NCI-H510A (cell line): ENCODE data around the gene TLR10.
A peak's percentile ranks its signal among the peaks of the same experiment; 100 is the strongest.
"Not testable (repeated sequence)": the region's sequence is repeated elsewhere in the genome, so short reads cannot be mapped to it uniquely, and the experiment has no call there.

ENCODE experiments used
- DNase-seq: peaks from one replicate; lab custom pipeline; 2025; lab: John Stamatoyannopoulos, UW

TLR10 gene

GRCh38 chr4:38766940-38767339, 15.8 kb downstream of the TLR10 start:
- not testable (repeated sequence) for DNase-seq

DNA sequence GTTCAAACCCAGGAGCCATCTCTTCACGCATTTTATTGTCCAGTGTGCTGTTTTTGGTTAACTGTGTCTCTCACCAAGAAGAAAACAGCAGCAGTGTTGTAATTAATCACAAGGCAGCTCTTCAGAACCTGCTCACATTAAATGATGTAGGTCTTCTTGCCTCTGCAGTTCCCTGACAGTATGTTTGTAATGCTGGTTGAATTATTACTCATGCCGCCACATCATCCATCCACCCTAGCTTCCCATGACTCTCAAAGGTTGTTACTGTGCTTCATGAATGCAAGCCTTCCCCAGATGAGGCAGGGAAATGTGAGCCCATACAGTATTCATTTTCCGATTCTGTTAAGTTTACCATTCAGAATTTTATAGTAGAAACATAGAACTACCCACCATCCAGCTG, 17.4 kb downstream of the TLR10 start:
- DNase-seq: no peak

- no peak for DNase-seq
Measured at GRCh38 chr4:38764277-38764676, 18.5 kb downstream of the TLR10 start.

DNA sequence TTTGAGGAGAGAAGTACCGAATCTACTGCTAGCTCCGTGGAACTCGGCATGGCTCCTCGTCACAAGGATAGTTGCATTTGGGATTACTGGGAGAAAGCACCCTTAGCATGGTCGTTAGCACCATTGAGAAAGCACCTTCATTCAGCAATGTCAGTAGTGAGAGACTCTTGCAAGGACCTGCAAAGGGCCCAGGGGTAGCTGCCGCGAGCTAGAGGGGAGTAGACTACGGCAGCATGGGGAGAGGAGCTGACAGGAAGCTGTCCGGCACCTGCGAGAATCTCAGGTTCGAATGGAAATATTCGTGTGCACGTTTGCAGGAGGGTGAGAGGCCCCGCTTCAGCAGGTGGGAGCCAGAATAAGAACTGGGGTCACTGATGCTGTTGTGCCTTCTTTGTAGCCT, 20.2 kb downstream of the TLR10 start:
- DNase-seq: no peak

GRCh38 chr4:38759790-38760122, 23.0 kb downstream of the TLR10 start:
- DNase-seq: no peak

DNA sequence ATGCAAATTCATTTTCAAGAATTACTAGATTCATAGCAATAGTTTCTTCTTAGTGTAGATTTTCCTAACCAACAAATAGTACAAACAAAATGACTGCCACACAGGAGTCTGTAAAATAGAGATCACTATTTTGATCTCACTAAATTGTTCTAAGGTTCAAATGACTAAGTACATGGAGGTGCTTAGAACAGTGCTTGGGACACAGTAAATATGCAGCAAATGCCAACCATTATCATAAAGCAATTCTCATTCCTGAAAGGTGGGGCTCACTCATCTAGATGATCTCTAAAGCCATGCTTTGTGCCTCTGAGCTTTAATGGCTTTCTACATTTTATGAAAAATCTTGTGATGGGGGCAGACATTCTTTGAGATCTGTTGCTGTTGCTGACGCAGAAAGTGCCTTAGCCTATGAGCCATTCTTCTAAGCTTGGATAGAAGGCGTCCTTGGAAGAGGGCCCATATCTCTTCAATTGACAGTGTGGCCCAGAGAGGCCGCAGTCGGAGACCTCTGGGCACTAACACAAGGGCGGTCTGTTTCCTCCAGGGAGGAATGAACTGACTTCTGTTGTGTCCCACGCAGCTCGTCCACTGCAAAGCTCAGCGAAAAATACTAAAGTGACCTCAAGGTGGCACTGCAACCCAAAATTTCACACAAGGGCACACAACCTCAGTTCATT, 23.5 kb downstream of the TLR10 start:
- no peak for DNase-seq

GRCh38 chr4:38757945-38758600, 24.7 kb downstream of the TLR10 start:
- DNase-seq: no peak

DNA sequence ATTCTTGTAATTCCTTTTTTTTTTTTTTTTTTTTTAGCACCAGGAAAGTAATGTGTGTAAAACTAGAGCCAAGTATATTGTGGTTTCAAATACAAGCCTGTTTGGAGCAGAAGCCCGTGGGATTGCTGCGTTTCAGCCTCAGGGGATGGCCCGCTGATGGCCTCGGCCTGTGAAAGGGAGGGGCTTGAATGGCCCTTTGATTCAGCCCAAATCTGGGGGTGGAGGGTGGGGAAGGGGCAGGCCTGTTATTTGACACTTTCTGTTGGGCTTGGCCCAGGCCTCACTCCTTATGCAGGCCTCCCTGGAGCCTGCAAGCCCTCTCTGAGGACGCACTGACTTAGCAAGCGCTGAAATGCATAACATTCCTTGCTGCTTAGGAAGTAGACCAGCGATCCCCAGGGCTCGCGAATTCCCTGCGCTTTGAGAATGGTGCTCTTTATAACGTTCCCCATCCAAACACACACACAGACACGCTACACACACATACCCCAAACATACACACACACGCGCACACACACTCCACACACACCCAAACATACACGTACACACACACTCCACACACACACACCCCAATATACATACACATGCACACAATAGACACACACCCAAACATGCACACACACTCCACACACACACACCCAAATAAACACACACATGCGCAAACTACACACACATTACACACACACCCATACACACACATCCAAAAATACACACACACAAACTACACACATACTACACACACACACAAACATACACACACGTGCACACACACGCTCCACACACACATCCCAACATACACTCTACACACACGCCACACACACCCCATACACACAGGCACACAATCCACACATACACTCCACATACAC, 29.6 kb downstream of the TLR10 start:
- DNase-seq: no peak

- no peak for DNase-seq
Measured at GRCh38 chr4:38752372-38752940, 30.3 kb downstream of the TLR10 start.

DNA sequence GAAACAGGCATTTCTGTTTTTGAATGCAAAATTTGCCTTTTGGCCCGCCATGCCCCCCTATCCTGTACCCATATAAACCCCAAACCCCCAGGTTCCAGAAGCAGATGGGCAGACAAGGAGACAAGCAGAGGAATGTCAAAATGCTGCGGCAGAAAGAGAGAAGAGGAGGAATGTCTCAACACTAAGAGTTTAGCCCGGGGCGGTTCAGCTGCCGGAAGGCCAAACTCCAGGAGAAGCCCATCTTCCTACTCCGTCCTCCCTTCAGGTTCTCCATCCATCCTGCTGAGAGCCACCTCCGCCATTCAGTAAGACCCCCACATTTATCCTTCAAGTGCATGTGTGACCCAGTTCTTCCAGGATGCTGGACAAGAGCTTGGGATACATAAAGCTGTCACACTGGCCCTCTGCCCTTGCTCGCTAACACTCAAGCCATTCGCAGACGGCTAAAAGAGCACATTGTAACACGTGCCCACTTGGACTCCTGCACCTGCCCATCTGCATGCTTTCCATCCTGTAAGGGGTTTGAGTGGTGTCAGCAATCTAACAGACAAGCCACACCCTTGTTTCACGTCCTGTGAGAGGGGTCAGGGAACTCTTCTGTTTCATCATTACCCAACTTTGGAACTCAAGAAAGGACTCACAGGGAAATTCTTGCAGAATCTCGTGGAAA, 31.3 kb downstream of the TLR10 start:
- peak; percentile 26 for DNase-seq

DNA sequence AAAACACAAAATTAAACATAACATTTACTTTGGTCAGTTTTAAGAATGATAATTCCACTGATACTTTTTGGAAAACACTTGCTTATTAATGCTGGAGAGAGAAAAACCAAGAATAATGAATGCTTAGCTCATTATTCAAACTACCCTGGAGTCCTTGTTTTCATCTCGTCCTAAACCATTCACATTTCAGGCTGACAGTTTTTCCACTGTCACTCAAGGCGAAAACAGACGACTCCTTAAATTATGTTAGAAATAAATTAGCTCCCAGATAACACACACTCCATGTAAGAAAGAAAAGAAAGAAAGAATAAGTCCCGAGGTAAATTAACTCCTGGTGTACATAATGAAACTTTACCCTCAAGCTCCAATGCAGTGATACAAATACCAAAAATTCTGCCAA, 33.5 kb downstream of the TLR10 start:
- no peak for DNase-seq

GRCh38 chr4:38747629-38748028, 35.2 kb downstream of the TLR10 start:
- DNase-seq: no peak

GRCh38 chr4:38745881-38746280, 36.9 kb downstream of the TLR10 start:
- no peak for DNase-seq

DNA sequence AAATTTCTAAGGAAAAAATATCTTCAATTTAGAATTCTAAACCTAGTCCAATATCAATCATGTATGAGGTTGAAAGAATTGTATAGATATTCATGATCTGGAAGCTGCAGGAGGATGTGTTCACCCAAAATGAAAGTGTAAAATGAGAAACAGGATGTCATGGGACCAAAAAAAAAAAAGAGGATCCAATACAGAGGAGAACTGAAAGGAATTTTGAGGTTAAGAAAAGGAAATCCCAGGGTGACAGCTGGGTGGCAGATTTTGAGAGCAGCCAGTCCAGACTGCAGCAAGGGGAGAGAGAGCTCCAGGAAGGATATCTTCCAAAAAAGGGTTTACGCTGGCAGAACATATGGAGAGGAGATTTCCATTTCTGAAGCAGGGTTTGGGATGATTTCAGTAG, 38.9 kb downstream of the TLR10 start:
- DNase-seq: no peak

GRCh38 chr4:38740303-38740702, 42.5 kb downstream of the TLR10 start:
- DNase-seq: no peak

DNA sequence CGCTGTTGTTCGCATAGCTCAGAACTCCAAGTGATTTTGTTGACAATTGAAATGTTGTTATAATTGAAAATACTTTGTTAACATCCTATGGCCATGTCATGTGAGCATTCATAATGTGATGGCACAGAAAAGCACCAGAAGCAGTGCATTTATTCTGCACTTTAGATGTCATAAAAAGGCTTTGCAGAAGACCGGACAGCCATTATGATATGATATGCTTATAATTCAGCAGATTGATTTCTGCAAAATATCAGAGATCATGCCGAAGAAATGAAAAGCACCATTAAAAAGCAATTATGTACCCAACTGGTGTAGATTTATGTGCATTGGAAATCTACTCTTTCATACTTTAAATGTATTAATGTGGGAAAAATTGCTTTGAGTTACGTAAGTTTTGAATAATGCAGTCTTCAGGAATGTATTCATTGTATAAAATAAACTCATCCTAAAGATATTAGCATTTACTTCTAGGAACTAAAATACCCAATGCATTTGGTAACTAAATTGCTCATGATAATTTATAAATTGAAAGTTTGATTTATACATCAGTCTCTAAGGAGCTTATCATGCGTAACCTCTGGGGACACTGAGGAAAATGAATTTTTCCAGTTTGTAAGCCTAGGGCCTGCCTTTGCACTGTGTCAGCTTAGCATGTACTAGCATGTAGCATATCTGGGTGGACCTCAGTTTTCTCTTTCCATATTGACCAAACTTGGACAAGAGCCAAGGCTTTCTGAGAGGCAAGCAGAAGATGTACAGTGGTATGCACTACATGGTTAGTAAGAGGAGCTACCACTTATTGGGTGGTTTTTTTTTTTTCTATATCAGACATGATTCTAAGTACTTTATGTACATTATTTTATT, 43.6 kb downstream of the TLR10 start:
- no peak for DNase-seq

DNA sequence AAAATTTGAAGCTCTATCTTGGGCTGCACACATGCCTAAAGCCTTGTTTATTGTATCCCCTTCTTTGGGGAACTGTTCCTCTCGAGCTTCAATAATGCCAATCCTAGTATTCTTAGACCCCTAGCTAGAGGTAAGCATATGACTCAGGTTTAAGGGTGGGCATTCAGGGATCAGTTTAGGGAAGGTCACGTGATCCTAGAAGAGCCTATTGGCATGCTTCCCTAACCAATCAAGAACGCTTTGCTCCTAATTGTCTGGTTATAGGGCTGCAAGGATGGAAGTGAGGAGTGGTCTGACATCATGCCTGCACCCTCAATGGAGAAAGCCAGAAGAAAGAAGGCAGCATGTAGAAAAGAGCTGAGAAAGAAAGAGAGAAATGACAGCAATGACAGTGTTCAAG, 46.9 kb downstream of the TLR10 start:
- DNase-seq: no peak

- no peak for DNase-seq
Measured at GRCh38 chr4:38734911-38735310, 47.9 kb downstream of the TLR10 start.

DNA sequence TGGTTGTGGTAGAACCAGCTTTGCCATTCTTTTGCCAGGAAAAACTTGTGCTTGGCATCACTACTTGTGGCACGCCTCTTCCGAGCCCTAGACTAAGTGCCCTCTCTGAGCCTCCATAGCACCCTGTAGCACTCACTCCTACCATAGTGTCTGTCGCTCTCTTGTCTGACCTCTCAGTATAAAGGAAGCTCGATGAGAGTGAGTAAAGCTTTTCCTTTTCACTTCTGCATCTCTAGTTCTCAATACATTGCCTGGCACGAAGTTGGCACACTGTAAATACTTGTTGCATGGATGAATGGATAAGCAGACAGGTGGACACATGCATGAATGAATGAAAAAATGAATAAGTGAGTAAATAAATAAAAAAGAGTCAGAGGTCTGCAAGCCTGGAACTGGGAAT, 48.3 kb downstream of the TLR10 start:
- DNase-seq: no peak

DNA sequence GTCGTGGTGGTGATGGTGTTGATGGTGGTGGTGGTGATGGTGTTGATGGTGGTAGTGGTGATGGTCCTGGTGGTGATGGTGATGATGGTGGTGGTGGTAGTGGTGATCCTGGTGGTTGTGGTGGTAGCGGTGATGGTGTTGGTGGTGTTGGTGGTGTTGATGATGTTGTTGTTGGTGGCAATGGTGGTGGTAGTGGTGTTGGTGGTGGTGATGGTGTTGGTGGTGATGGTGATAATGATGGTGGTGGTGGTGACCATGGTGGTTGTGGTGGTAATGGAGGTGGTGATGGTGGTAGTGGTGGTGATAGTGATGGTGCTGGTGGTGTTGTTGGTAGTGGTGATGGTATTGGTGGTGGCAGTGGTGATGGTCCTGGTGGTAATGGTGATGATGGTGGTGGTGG, 49.1 kb downstream of the TLR10 start:
- DNase-seq: no peak
